GM19240 (cell line): ENCODE data around the gene CCDC82.

ENCODE experiments used
- DNase-seq: peaks from one replicate; pipeline ENCODE4 v3.0.0; 2011; ENCODE audit warnings: low spot score; ENCODE audit not compliant: insufficient read length

The CCDC82 gene

GRCh38 chr11:96365493-96365892 lies 24.2 kb downstream of the CCDC82 start:
- DNase-seq = no peak

DNA sequence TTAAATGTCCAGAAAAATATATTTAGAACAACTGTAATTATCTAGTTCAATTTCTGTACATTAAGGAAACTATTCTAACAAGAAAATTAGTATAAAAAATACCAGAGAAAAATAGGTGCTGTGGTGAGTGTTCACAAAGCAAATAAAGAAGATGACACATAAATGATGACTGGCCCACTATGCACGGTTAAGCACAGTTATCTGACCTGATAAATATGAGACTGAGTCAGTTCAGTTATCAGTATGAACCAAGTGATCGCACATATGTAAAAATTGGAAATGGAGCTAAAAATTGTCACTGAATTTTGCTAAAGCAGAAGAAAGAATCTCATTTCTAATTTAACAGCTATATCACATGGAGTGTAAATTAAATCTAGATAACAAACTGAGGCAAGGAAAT lies 27.9 kb downstream of the CCDC82 start:
- DNase-seq = no peak

DNA sequence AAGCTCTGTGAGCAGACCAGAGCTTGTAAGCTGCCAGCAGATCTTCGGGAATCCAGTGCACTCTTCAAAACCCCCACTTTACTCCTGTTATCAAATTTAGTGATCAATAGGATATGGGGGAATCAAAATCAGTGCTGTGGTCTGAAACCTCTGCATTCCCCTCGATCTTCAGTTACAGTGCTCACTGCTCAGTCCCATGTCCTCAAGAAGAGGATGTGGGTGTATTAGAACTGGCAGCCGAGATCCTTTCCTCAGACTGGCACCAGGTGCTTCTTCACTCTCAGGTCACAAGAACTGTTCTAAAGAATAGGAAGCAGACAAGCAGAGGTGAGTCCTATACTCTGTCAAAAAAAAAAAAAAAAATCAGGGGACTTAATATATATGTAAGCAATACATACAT lies 31.4 kb downstream of the CCDC82 start:
- DNase-seq = no peak

DNA sequence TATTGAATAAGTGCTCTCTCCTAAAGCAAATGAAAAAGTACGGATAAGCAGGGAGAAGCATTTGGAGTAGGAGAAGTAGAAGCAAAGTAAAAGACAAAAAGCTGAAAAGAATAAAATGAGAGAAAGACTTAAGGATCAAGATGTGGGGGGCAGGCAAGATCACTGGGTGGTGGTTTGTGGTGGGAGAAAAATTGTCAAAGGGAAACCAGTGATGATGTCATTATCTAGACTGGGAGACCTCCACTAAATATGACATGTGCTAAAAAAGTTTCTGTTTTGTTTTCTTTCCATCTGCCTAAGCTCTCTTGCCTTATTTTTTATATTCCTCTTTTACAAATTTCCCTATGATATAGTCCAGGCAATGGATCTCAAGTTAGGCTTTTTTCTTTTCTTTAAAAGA lies 31.9 kb downstream of the CCDC82 start:
- no peak for DNase-seq

DNA sequence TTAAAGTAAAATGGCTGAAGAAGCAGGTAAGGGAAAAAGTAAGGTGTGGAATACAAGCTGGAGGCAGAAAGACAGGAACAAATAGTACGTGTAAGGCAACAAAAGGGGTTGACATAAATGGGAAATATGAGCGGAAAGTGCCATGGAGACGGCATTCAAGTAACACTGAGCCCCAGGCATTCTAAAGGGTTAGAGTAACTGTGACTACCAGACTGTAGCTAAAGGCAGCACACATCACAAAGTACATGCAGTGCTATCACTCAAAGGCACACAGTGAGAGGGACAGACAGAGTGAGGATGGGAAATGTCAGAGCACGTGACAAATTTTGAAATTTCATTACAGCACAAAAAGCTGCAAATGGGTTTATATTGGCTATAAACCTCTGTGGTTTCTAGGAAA lies 32.9 kb downstream of the CCDC82 start:
- no peak for DNase-seq

DNA sequence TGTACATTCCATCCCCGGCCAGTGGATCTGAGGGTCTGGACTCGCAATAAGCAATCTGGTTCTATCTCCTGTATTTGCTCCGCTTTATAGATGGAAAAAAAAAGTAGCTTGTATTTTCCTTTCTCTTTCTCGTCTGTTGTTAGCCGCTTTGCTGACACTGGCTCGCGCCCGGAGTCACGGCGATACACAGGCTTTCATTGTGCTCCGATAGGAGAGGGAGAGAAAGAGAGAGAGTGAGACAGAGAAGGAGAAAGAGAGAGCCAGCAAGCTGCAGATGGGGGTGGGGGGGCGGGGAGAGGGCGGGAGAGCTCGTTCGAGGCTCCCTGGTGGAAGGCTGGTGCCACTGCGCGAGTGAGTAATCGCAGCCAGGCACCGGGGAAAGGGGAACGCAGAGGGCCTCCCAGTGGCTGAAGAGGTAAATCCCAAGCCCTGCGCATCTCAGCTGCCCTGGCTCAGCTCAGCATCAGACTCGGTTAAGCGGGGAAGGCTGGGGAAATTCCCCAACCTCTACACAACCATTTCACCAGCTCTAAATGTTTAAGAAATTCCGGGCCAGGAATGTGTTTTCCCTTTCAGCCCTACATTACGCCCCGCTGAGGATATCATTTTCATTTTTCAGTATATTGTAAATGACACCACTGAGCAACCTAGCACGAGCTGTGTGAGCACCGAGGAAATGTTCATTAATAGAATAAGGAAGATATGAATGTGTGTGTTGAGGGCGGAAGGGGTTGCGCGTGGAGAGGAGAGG lies 46.6 kb downstream of the CCDC82 start, which contains the start of gene MAML2:
Gene MAML2, minus strand, starts transcription at position 235 of the 751 bp plus-strand sequence. CDS start 1,300 bp downstream, outside the sequence.
- DNase-seq = peak; percentile 79

GRCh38 chr11:96342014-96342960 lies 47.4 kb downstream of the CCDC82 start:
- DNase-seq = no peak

- no peak for DNase-seq
Measured at GRCh38 chr11:96341211-96342013, 48.3 kb downstream of the CCDC82 start.

GRCh38 chr11:96340555-96340885 lies 49.2 kb downstream of the CCDC82 start:
- DNase-seq = no peak

DNA sequence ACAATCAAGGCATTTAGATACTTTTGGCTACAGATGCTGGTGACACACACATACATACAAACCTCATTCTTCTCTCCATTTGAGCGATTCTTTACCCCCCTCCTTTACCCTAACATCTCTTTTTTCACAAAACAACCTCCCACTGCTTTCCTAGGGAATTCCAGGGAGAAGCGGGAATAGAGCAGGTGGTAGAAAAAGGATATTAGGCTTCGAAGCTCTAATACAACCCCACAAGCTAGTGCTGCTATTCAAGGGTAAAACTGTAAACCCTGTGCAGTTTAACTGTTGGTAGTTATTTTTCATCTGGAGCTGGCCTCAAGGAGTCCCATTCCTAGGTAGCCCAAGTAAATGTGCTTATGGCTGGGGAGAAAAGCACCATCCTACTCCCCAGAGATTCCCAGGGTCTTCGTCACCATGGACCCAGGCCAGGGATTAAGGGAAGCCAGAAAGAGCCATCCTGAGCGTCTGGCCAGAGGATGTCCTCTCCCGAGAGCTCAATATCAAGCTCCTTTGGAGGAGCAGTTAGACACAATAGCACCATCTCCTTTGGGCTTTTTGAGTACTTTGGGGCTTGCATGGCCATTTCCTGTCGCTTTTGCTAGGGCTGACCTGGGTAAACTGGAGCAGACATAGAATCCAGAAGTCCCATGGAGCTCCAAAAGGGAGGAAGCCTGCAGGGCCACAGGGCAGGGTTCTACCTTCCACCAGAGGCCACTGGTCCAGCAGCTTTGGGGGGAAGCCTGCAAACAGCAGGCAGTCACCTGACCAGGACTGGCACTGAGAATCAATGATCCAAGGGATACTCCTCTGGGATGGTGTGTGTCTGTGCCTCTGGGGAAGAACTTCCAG lies 49.8 kb downstream of the CCDC82 start:
- DNase-seq = no peak

GRCh38 chr11:96338910-96339705 lies 50.6 kb downstream of the CCDC82 start:
- DNase-seq = peak; percentile 24

- DNase-seq = no peak
Measured at GRCh38 chr11:96337541-96338431, 51.9 kb downstream of the CCDC82 start.

- DNase-seq = no peak
Measured at GRCh38 chr11:96335388-96335787, 54.3 kb downstream of the CCDC82 start.

DNA sequence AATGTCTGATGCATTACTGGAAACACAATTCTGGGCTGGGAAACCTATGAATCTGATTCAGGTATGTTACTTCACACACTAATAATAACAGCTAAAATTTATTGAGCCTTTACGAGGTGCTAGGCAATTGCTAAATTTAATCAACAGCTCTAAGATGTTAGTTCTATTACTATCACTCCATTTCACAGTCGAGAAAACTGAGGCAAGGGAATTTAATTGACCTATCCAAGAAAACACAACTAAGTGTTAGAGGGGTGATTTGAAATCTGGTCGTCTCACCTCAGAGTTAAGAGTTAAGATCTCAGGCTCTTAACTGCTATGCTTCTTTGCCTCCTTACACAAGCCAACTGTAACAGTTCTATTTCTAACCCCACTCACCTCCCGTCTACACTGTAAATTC lies 55.5 kb downstream of the CCDC82 start:
- no peak for DNase-seq

- no peak for DNase-seq
Measured at GRCh38 chr11:96333191-96333719, 56.5 kb downstream of the CCDC82 start.

DNA sequence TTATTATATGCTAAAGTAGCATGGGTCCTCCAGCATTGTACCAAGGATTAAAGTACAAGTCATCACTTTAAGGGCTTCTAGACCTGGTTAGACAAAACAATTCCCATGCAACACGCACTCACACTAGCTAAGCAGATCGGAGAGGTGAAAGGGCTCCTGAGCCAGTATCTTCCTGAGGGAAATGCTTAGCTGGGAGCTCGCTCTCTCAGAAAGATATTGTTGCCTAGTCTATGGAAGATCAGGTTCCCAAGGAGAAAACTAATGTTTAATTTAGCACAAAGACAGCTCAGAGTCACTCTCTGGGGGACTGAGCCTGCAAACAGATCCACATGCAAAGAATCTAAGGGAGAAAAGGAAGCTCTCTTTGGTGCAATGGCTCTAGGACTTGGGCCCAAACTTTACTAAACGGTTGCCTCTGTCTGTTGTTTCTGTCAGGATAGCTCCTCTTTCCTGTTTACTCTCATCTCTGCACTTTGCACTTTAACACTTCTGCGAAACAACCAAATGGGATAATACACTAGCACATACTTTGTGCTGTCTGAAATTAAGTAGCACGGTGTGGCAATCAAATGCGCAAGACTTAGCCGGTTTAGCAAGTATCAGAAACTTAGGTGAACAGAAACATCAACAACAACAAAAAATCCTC lies 57.5 kb downstream of the CCDC82 start:
- no peak for DNase-seq

DNA sequence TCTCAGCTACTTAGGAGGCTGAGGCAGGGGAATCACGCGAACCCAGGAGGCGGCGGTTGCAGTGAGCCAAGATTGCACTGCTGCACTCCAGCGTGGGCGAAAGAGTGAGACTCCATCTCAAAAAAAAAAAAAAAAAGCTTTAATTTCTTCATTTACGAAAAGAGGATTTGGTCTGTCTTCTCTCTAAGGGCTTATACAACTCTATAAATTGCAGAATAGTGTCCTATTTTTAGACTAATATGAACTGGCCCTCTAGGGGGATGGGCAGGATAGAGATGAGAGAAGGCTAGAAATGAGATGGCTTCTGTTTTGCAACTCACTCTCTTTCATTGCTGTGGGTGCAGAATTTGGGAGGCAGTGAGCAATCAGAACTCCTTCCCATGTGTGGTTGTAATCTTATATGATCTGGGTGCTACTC lies 58.0 kb downstream of the CCDC82 start:
- no peak for DNase-seq

- DNase-seq = no peak
Measured at GRCh38 chr11:96330511-96330859, 59.2 kb downstream of the CCDC82 start.
